SJCRH30 (cell line): Measurements from ENCODE around the gene EEF1AKMT1. TPM values are rescaled to one million over a fixed set of nuclear protein-coding genes. Genes with fewer than 3 reads are reported as not detected.

ENCODE experiments used
- DNase-seq, 2 experiments: peaks; one replicate each; pipeline ENCODE4 v3.0.0-alpha.2; 2015 to 2020
- H3K27ac ChIP-seq: fragments of 250-450 bp; sonication (Bioruptor Pico); 2 replicates; pipeline ENCODE4 v1.5.1; 2020; ENCODE audit warnings: mild to moderate bottlenecking, moderate library complexity
- H3K27me3 ChIP-seq: fragments of 250-450 bp; sonication (Bioruptor Pico); 2 replicates; pipeline ENCODE4 v1.5.1; 2020; ENCODE audit warnings: mild to moderate bottlenecking, moderate library complexity
- H3K36me3 ChIP-seq: fragments of 250-450 bp; sonication (Bioruptor Pico); 2 replicates; pipeline ENCODE4 v1.5.1; 2020; ENCODE audit warnings: mild to moderate bottlenecking, moderate library complexity
- H3K4me1 ChIP-seq: fragments of 250-450 bp; sonication (Bioruptor Pico); 2 replicates; pipeline ENCODE4 v1.5.1; 2020; ENCODE audit warnings: mild to moderate bottlenecking, moderate library complexity
- H3K4me3 ChIP-seq: fragments of 250-450 bp; sonication (Bioruptor Pico); 2 replicates; pipeline ENCODE4 v1.5.1; 2020; ENCODE audit warnings: mild to moderate bottlenecking, moderate library complexity
- H3K9me3 ChIP-seq: fragments of 250-450 bp; sonication (Bioruptor Pico); replicated peaks from 2 replicates; pipeline ENCODE4 v1.5.1; 2020; ENCODE audit warnings: mild to moderate bottlenecking, moderate library complexity
- total RNA-seq: library from RNA; depleted of rRNA; stranded (reverse); fragments of >200 nt; shearing (Covaris generic); gene quantifications from 2 replicates; pipeline ENCODE4 v1.2.3, GENCODE V29; 2014; rRNA removed

Gene EEF1AKMT1
- total RNA-seq, 1 experiment from 2014 or later: 4.8 TPM

- Histone ChIP-seq H3K36me3 (no peaks in the 10 kb centered on the region), H3K4me3 (no peak overlapping the region)
These were observed 93.2 kb downstream of the EEF1AKMT1 start for GRCh38 chr13:20680416-20681080.

DNA sequence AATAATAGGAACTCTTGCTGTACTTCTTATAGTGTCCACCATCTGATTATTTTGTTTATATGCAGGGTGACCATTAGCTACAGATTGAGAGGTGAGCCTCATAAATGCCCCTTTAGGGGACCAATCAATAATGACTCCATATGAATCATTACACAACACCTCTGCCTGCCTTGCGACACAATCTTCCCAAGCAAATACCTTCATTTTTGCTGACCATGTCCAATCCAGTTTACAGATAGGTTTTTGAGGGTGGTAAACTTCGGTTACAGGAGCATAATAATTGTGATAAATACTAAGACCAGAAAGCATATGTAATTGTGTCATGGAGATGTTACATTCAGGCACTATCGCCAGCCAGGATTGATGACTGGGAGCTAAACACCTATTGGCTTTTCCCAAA, 93.9 kb downstream of the EEF1AKMT1 start:
- no peaks in the 10 kb centered on the region for H3K4me1 ChIP-seq
- no peak for DNase-seq
- H3K27me3 ChIP-seq: no peaks in the 10 kb centered on the region
- H3K4me3 ChIP-seq: no peak overlapping the region
- no peak overlapping the region for H3K27ac ChIP-seq
- no peaks in the 10 kb centered on the region for H3K36me3 ChIP-seq
- H3K9me3 ChIP-seq: no peaks in the 10 kb centered on the region

More at GRCh38 chr13:20680416-20681080, 93.2 kb downstream of the EEF1AKMT1 start:
- H3K9me3 ChIP-seq: no peaks in the 10 kb centered on the region
- no peaks in the 10 kb centered on the region for H3K27me3 ChIP-seq
- DNase-seq: no peak
- H3K27ac ChIP-seq: no peak overlapping the region
- H3K4me1 ChIP-seq: no peaks in the 10 kb centered on the region

Other genes starting within 250 kb of the EEF1AKMT1 start
- 0.15 and 0.20 TPM in 2 replicates for gene CRYL1, start 248.1 kb downstream of the EEF1AKMT1 start, total RNA-seq
- 14.9 and 16.1 TPM in 2 replicates for gene IFT88, start 206.8 kb downstream of the EEF1AKMT1 start, total RNA-seq
- 0.56 and 1.4 TPM in 2 replicates for gene IL17D, start 70.3 kb downstream of the EEF1AKMT1 start, total RNA-seq
- gene XPO4, start 128.8 kb upstream of the EEF1AKMT1 start, total RNA-seq: 42.8 and 48.0 TPM in 2 replicates